Spleen (tissue), 11 donors: ENCODE results near the gene PPP2R2B. TPM values are rescaled to one million over a fixed set of nuclear protein-coding genes. Genes with fewer than 3 reads are reported as not detected.

Source experiments
- DNase-seq: peaks from one replicate; pipeline ENCODE4 v3.0.0-alpha.2; 2020
- H3K27ac ChIP-seq, 8 donors: fragments of 200-600 bp; sonication (generic) in 7 of 8; 1 replicate in 4 of 8; 2 replicates in 4 of 8; pipeline versions ENCODE4 v1.5.0 to v1.8.0; 2016 to 2021; ENCODE audit warnings: inconsistent platforms in 4 of 8, mild to moderate bottlenecking in 4 of 8, moderate library complexity in 1 of 8
- H3K27me3 ChIP-seq, 7 donors: fragments of 200-600 bp; sonication (generic) in 6 of 7; replicated peaks in 1 of 7; 1 replicate in 4 of 7; 2 replicates in 3 of 7; pipeline versions ENCODE4 v1.5.0 to v1.8.0; 2016 to 2021; ENCODE audit warnings: inconsistent platforms in 3 of 7, mild to moderate bottlenecking in 1 of 7
- H3K36me3 ChIP-seq, 6 donors: fragments of 200-600 bp; sonication (generic) in 5 of 6; 1 replicate in 4 of 6; 2 replicates in 2 of 6; pipeline versions ENCODE4 v1.5.0 to v1.8.0; 2016 to 2021; ENCODE audit warnings: inconsistent platforms in 2 of 6
- H3K4me1 ChIP-seq, 6 donors: fragments of 200-600 bp; sonication (generic) in 5 of 6; 1 replicate in 3 of 6; 2 replicates in 3 of 6; pipeline versions ENCODE4 v1.5.0 to v1.8.0; 2016 to 2021; ENCODE audit warnings: inconsistent platforms in 3 of 6
- H3K4me3 ChIP-seq, 8 donors: fragments of 200-600 bp; sonication (generic) in 7 of 8; 1 replicate in 4 of 8; 2 replicates in 4 of 8; pipeline versions ENCODE4 v1.5.0 to v1.8.0; 2016 to 2021; ENCODE audit warnings: inconsistent platforms in 4 of 8, mild to moderate bottlenecking in 4 of 8, moderate library complexity in 2 of 8
- H3K9me3 ChIP-seq, 8 donors: fragments of 200-600 bp; sonication (generic) in 7 of 8; 1 replicate in 4 of 8; 2 replicates in 4 of 8; pipeline versions ENCODE4 v1.5.0 to v1.8.0; 2016 to 2021; ENCODE audit warnings: inconsistent platforms in 4 of 8
- CTCF ChIP-seq, 11 experiments: fragments of 200-600 bp in 7 of 11; fragments of 450-650 bp in 4 of 11; sonication (generic) in 4 of 11; IDR thresholded peaks in 8 of 11; conservative IDR thresholded peaks in 3 of 11; 1 replicate in 7 of 11; 2 replicates in 4 of 11; pipeline versions ENCODE4 v1.4.0 to v1.8.0; 2016 to 2021; ENCODE audit warnings: antibody characterized with exemption in 11 of 11, inconsistent platforms in 4 of 11, mild to moderate bottlenecking in 1 of 11
- POLR2A ChIP-seq, 3 donors: fragments of 450-650 bp; IDR thresholded peaks; one replicate each; pipeline ENCODE4 v1.5.1; 2017; ENCODE audit warnings: antibody characterized with exemption in 3 of 3, mild to moderate bottlenecking in 1 of 3
- POLR2AphosphoS5 ChIP-seq, 3 donors: sonication (generic); formaldehyde crosslinking; IDR thresholded peaks; one replicate each; pipeline ENCODE4 v1.5.1; 2017; ENCODE audit warnings: antibody characterized with exemption in 3 of 3
- WGBS, 5 donors: extraction: QIAGEN DNeasy Blood & Tissue Kit in 3 of 5; methylation state at CpG; one replicate each; pipeline versions ENCODE4 v1.1.5 to v1.1.7; 2013 to 2018; 5-methylcytosine and 5-hydroxymethylcytosine counted together
- intact Hi-C: fragments of 100-400 bp; cut with DNase I; formaldehyde crosslinking; loops from one replicate; pipeline ENCODE4 v1.15.0; 2023; ENCODE audit warnings: low total_unique reads
- polyA plus RNA-seq, 3 donors: library from polyadenylated mRNA; stranded (reverse); fragments of 200-250 nt; gene quantifications; one replicate each; pipeline ENCODE4 v1.2.1, GENCODE V29; 2013
- total RNA-seq, 7 donors: library from RNA; depleted of rRNA in 3 of 7; stranded (reverse); fragments of >200 nt in 3 of 7; fragmentation: NEBNext Ultra II Directional in 4 of 7; extraction: Animal tissue kit (Norgen Biotek cat#: 25700) in 4 of 7; gene quantifications; one replicate each; pipeline versions ENCODE4 v1.1.0 to v1.2.1, GENCODE V29; 2016 to 2021
- donor health status: healthy with polysubstance abuse.
- donor health status: DM: no; HTN: no; CAD: no; lungs with moderate emphysema.
- donor health status: DM: no; HTN: no; CAD: no.
- donor health status: Bipolar disorder and iron deficiency.
- donor health status: healthy.
- donor health status: DM: no; HTN: no; CAD: no.
- donor health status: DM: yes; HTN: yes; CAD: no.

PPP2R2B gene
- total and polyA plus RNA-seq, 10 donors: 0.17 to 9.3 (median 4.1) TPM

- Histone ChIP-seq H3K36me3 (no peaks in the 10 kb centered on the region), H3K4me3 (no peak overlapping the region), H3K27ac (no peak overlapping the region), H3K4me1 (no peaks in the 10 kb centered on the region), H3K9me3 (no peaks in the 10 kb centered on the region), H3K27me3 (no peaks in the 10 kb centered on the region)
- TF ChIP-seq POLR2AphosphoS5 (IDR thresholded peaks at IDR 0.05) (no peak), POLR2A (IDR thresholded peaks at IDR 0.05) (no peak), CTCF (IDR thresholded peaks at IDR 0.05 in 8 of 11, conservative IDR thresholded peaks at IDR 0.05 in 3 of 11) (no peak)
- DNase-seq: no peak
- intact Hi-C loops: no loop called here
- WGBS, 5 donors: 65 to 81% (median 74%) methylated on average over 5 of the region's 5 CpGs
Measured at GRCh38 chr5:146906803-146907202, 28.2 kb upstream of the PPP2R2B start.

DNA sequence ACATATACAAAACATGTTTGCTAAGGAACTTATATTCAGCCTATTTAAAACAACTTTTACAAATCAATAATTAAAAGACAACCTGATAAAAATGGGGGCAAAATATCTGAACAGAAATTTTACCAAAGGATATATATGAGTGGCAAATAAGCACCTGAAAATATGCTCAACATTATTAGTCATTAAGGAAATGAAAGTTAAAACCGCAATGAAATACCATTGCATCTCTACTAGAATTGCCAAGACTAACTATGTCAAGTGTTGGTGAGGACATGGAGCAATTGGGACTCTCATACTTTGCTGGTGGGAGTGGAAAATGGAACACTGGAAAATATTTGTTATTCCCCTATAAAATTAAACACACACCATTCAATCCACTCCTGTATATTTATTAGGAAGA lies 26.3 kb upstream of the PPP2R2B start:
- WGBS, 5 donors: 82 to 97% (median 83%) methylated on average over 1 of the region's 1 CpG
- Histone ChIP-seq H3K27me3 (no peaks in the 10 kb centered on the region), H3K36me3 (no peaks in the 10 kb centered on the region), H3K4me1 (no peaks in the 10 kb centered on the region), H3K27ac (no peak overlapping the region), H3K9me3 (peaks cover 0 to 4% (median 0%) of the 10 kb centered on the region in 8 donors), H3K4me3 (no peak overlapping the region)
- no peak for TF ChIP-seq CTCF (IDR thresholded peaks at IDR 0.05 in 8 of 11, conservative IDR thresholded peaks at IDR 0.05 in 3 of 11)
- TF ChIP-seq POLR2AphosphoS5 (IDR thresholded peaks at IDR 0.05): no peak
- TF ChIP-seq POLR2A (IDR thresholded peaks at IDR 0.05): no peak
- DNase-seq: no peak
- intact Hi-C loops: no loop called here

GRCh38 chr5:146903789-146904188 lies 25.2 kb upstream of the PPP2R2B start:
- Histone ChIP-seq H3K4me1 (no peaks in the 10 kb centered on the region), H3K36me3 (no peaks in the 10 kb centered on the region), H3K27me3 (no peaks in the 10 kb centered on the region), H3K4me3 (no peak overlapping the region), H3K9me3 (peaks cover 0 to 4% (median 0%) of the 10 kb centered on the region in 8 donors), H3K27ac (no peak overlapping the region)
- WGBS, 5 donors: 74 to 100% (median 90%) methylated on average over 1 of the region's 1 CpG
- intact Hi-C loops: no loop called here
- DNase-seq: no peak
- no peak for TF ChIP-seq CTCF (IDR thresholded peaks at IDR 0.05 in 8 of 11, conservative IDR thresholded peaks at IDR 0.05 in 3 of 11)
- TF ChIP-seq POLR2AphosphoS5 (IDR thresholded peaks at IDR 0.05): no peak
- TF ChIP-seq POLR2A (IDR thresholded peaks at IDR 0.05): no peak

GRCh38 chr5:146902471-146902870 lies 23.9 kb upstream of the PPP2R2B start:
- Histone ChIP-seq H3K4me3 (no peak overlapping the region), H3K27ac (no peak overlapping the region), H3K36me3 (no peaks in the 10 kb centered on the region), H3K27me3 (no peaks in the 10 kb centered on the region), H3K4me1 (no peaks in the 10 kb centered on the region), H3K9me3 (peaks cover 0 to 9% (median 0%) of the 10 kb centered on the region in 8 donors)
- intact Hi-C loops: no loop called here
- DNase-seq: no peak
- WGBS, 5 donors: 89 to 97% (median 91%) methylated on average over 3 of the region's 3 CpGs
- TF ChIP-seq CTCF (IDR thresholded peaks at IDR 0.05 in 8 of 11, conservative IDR thresholded peaks at IDR 0.05 in 3 of 11) (no peak), POLR2AphosphoS5 (IDR thresholded peaks at IDR 0.05) (no peak), POLR2A (IDR thresholded peaks at IDR 0.05) (no peak)
